Astrocyte (in vitro differentiated cells and primary cell): Measurements from ENCODE around the gene PTCRA.

ENCODE experiments used
- EZH2 ChIP-seq: IDR thresholded peaks from 2 replicates; pipeline ENCODE4 v1.6.1; 2012; ENCODE audit warnings: mild to moderate bottlenecking, low read length, inconsistent platforms; ENCODE audit not compliant: insufficient read depth
- TF ChIP-seq, protein P1 (sequence below): IDR thresholded peaks from 2 replicates; pipeline ENCODE4 v1.5.1; 2011; ENCODE audit warnings: low read depth, mild to moderate bottlenecking, inconsistent platforms, low read length, moderate library complexity; ENCODE audit not compliant: insufficient read depth

GRCh38 chr6:42907336-42907735, 8.5 kb upstream of the PTCRA start:
- TF ChIP-seq, protein P1, sequence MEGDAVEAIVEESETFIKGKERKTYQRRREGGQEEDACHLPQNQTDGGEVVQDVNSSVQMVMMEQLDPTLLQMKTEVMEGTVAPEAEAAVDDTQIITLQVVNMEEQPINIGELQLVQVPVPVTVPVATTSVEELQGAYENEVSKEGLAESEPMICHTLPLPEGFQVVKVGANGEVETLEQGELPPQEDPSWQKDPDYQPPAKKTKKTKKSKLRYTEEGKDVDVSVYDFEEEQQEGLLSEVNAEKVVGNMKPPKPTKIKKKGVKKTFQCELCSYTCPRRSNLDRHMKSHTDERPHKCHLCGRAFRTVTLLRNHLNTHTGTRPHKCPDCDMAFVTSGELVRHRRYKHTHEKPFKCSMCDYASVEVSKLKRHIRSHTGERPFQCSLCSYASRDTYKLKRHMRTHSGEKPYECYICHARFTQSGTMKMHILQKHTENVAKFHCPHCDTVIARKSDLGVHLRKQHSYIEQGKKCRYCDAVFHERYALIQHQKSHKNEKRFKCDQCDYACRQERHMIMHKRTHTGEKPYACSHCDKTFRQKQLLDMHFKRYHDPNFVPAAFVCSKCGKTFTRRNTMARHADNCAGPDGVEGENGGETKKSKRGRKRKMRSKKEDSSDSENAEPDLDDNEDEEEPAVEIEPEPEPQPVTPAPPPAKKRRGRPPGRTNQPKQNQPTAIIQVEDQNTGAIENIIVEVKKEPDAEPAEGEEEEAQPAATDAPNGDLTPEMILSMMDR: no peak
- TF ChIP-seq EZH2: no peak
